GM15510 (cell line): ENCODE results near the gene PLXNA1.

ENCODE experiments used
- POLR2A ChIP-seq: IDR thresholded peaks from 3 replicates; pipeline ENCODE4 v1.6.1; 2011; ENCODE audit warnings: borderline replicate concordance; ENCODE audit not compliant: insufficient read length; ENCODE audit errors: extremely low read depth

The PLXNA1 gene

GRCh38 chr3:126960604-126960995 is 22.3 kb upstream of the PLXNA1 start:
- no peak for TF ChIP-seq POLR2A

- TF ChIP-seq POLR2A = no peak
Measured at GRCh38 chr3:126961191-126961790, 21.6 kb upstream of the PLXNA1 start.

GRCh38 chr3:126961791-126962461 is 21.0 kb upstream of the PLXNA1 start:
- TF ChIP-seq POLR2A = no peak

- no peak for TF ChIP-seq POLR2A
Measured at GRCh38 chr3:126962756-126963155, 20.2 kb upstream of the PLXNA1 start.

- no peak for TF ChIP-seq POLR2A
Measured at GRCh38 chr3:126963261-126964190, 19.4 kb upstream of the PLXNA1 start.

GRCh38 chr3:126964261-126964660 is 18.7 kb upstream of the PLXNA1 start:
- no peak for TF ChIP-seq POLR2A

GRCh38 chr3:126964950-126965349 is 18.0 kb upstream of the PLXNA1 start:
- no peak for TF ChIP-seq POLR2A

GRCh38 chr3:126965526-126966080 is 17.3 kb upstream of the PLXNA1 start:
- no peak for TF ChIP-seq POLR2A

- no peak for TF ChIP-seq POLR2A
Measured at GRCh38 chr3:126967386-126967785, 15.5 kb upstream of the PLXNA1 start.

GRCh38 chr3:126968391-126969390 is 14.2 kb upstream of the PLXNA1 start:
- TF ChIP-seq POLR2A = no peak

GRCh38 chr3:126969586-126969985 is 13.3 kb upstream of the PLXNA1 start:
- no peak for TF ChIP-seq POLR2A

- no peak for TF ChIP-seq POLR2A
Measured at GRCh38 chr3:126970101-126970500, 12.8 kb upstream of the PLXNA1 start.

- no peak for TF ChIP-seq POLR2A
Measured at GRCh38 chr3:126970921-126971320, 12.0 kb upstream of the PLXNA1 start.

- TF ChIP-seq POLR2A = no peak
Measured at GRCh38 chr3:126971891-126972351, 11.0 kb upstream of the PLXNA1 start.
